HepG2 (cell line): ENCODE data around the gene ABHD2. TPM values are rescaled to one million over a fixed set of nuclear protein-coding genes. Genes with fewer than 3 reads are reported as not detected.

ENCODE experiments used
- ARNTL ChIP-seq: sonication (generic); formaldehyde crosslinking; IDR thresholded peaks from 2 replicates; pipeline ENCODE4 v1.4.0; 2020; ENCODE audit warnings: mild to moderate bottlenecking, missing genetic modification reagents
- ASH2L ChIP-seq: fragments of 300-600, 200-600 bp; sonication (generic); IDR thresholded peaks from 2 replicates; pipeline ENCODE4 v1.7.0; 2017; ENCODE audit warnings: low read depth, mild to moderate bottlenecking, moderate library complexity, mixed read lengths, low read length; ENCODE audit not compliant: insufficient read length
- BHLHE40 ChIP-seq: IDR thresholded peaks from 2 replicates; pipeline ENCODE4 v1.6.1; 2011; ENCODE audit warnings: low read length, improper control_type of control experiment
- CHD2 ChIP-seq: IDR thresholded peaks from 2 replicates; pipeline ENCODE4 v1.6.1; 2011; ENCODE audit warnings: low read depth, low read length, improper control_type of control experiment
- ESRRA ChIP-seq: sonication (generic); formaldehyde crosslinking; IDR thresholded peaks from 2 replicates; pipeline ENCODE4 v1.5.1; 2020; ENCODE audit warnings: mild to moderate bottlenecking, low read depth, missing genetic modification reagents
- HOXA5 ChIP-seq: sonication (generic); formaldehyde crosslinking; IDR thresholded peaks from 2 replicates; pipeline ENCODE4 v1.4.0; 2020; ENCODE audit warnings: missing genetic modification reagents
- HOXA7 ChIP-seq: sonication (generic); formaldehyde crosslinking; IDR thresholded peaks from 2 replicates; pipeline ENCODE4 v1.8.1; 2022; ENCODE audit warnings: mild to moderate bottlenecking, missing genetic modification reagents, moderate library complexity
- IRX3 ChIP-seq: sonication (generic); formaldehyde crosslinking; IDR thresholded peaks from 2 replicates; pipeline ENCODE4 v1.8.1; 2023; ENCODE audit warnings: mild to moderate bottlenecking, low read depth, missing genetic modification reagents, borderline replicate concordance
- KDM6A ChIP-seq: IDR thresholded peaks from 2 replicates; pipeline ENCODE4 v1.6.1; 2016; ENCODE audit warnings: low read depth
- MAX ChIP-seq: IDR thresholded peaks from 2 replicates; pipeline ENCODE4 v1.6.1; 2012; ENCODE audit warnings: inconsistent platforms
- MTF2 ChIP-seq: sonication (generic); formaldehyde crosslinking; IDR thresholded peaks from 2 replicates; pipeline ENCODE4 v1.5.0; 2020; ENCODE audit warnings: missing genetic modification reagents, borderline replicate concordance
- NRL ChIP-seq: sonication (generic); formaldehyde crosslinking; IDR thresholded peaks from 2 replicates; pipeline ENCODE4 v1.5.0; 2020; ENCODE audit warnings: missing genetic modification reagents, mild to moderate bottlenecking, moderate library complexity, borderline replicate concordance
- PAWR ChIP-seq: sonication (generic); formaldehyde crosslinking; IDR thresholded peaks from 2 replicates; pipeline ENCODE4 v1.4.0; 2020; ENCODE audit warnings: missing genetic modification reagents, mild to moderate bottlenecking, borderline replicate concordance
- PHF21A ChIP-seq: sonication (generic); formaldehyde crosslinking; IDR thresholded peaks from 2 replicates; pipeline ENCODE4 v1.5.0; 2020; ENCODE audit warnings: mild to moderate bottlenecking, missing genetic modification reagents
- POLR2AphosphoS5 ChIP-seq: IDR thresholded peaks from 2 replicates; pipeline ENCODE4 v1.6.1; 2012; ENCODE audit warnings: low read depth, low read length
- RFX5 ChIP-seq: IDR thresholded peaks from 2 replicates; pipeline ENCODE4 v1.6.1; 2011; ENCODE audit warnings: low read depth, low read length, improper control_type of control experiment
- SALL2 ChIP-seq: sonication (generic); formaldehyde crosslinking; IDR thresholded peaks from 2 replicates; pipeline ENCODE4 v1.8.1; 2023; ENCODE audit warnings: mild to moderate bottlenecking, missing genetic modification reagents, inconsistent platforms
- THRA ChIP-seq: sonication (generic); formaldehyde crosslinking; IDR thresholded peaks from 2 replicates; pipeline ENCODE4 v1.4.0; 2020; ENCODE audit warnings: missing genetic modification reagents, borderline replicate concordance
- ZBTB26 ChIP-seq: IDR thresholded peaks from 2 replicates; pipeline ENCODE4 v1.6.1; 2016; ENCODE audit warnings: missing compliant biosample characterization, missing genetic modification reagents, borderline replicate concordance
- ZBTB33 ChIP-seq: sonication (generic); formaldehyde crosslinking; IDR thresholded peaks from 2 replicates; pipeline ENCODE4 v1.4.0; 2020; ENCODE audit warnings: missing genetic modification reagents
- ZNF10 ChIP-seq: sonication (generic); formaldehyde crosslinking; IDR thresholded peaks from 2 replicates; pipeline ENCODE4 v1.4.0; 2020; ENCODE audit warnings: mild to moderate bottlenecking, low read depth, missing genetic modification reagents, borderline replicate concordance
- ZNF276 ChIP-seq: sonication (generic); formaldehyde crosslinking; IDR thresholded peaks from 2 replicates; pipeline ENCODE4 v1.4.0; 2020; ENCODE audit warnings: mild to moderate bottlenecking, low read depth, missing genetic modification reagents
- ZNF441 ChIP-seq: sonication (generic); formaldehyde crosslinking; IDR thresholded peaks from 2 replicates; pipeline ENCODE4 v1.7.0; 2021; ENCODE audit warnings: missing genetic modification reagents, borderline replicate concordance
- ZNF569 ChIP-seq: sonication (generic); formaldehyde crosslinking; IDR thresholded peaks from 2 replicates; pipeline ENCODE4 v1.5.0; 2020; ENCODE audit warnings: mild to moderate bottlenecking, missing genetic modification reagents, moderate library complexity, borderline replicate concordance
- ZNF572 ChIP-seq: sonication (generic); formaldehyde crosslinking; IDR thresholded peaks from 2 replicates; pipeline ENCODE4 v1.5.1; 2020; ENCODE audit warnings: mild to moderate bottlenecking, missing genetic modification reagents
- ZNF772 ChIP-seq: sonication (generic); formaldehyde crosslinking; IDR thresholded peaks from 2 replicates; pipeline ENCODE4 v1.5.0; 2020; ENCODE audit warnings: mild to moderate bottlenecking, missing genetic modification reagents
- polyA plus RNA-seq, 8 experiments: library from polyadenylated mRNA; depleted of rRNA in 3 of 8; stranded (reverse) in 7 of 8; unstranded in 1 of 8; fragments of >200 nt; fragmentation: Illumina TruSeq in 4 of 8; extraction: Trizol in 4 of 8; gene quantifications; 2 replicates each; pipeline versions ENCODE4 v1.2.1 to v1.2.3, GENCODE V29; 2011 to 2016; ENCODE audit warnings: low read depth in 4 of 8, missing spikeins in 1 of 8, mixed read lengths in 1 of 8; ENCODE audit not compliant: insufficient read depth in 1 of 8
- total RNA-seq, 5 experiments: library from RNA; depleted of rRNA; stranded (reverse); fragments of >200 nt; fragmentation: Illumina TruSeq; extraction: Trizol; gene quantifications; 2 replicates each; pipeline ENCODE4 v1.2.3, GENCODE V29; 2016; ENCODE audit warnings: low read depth in 1 of 5

The ABHD2 gene
- total and polyA plus RNA-seq, 2 of the 13 experiments (the other 11 are each of a cell fraction or from before 2014, with no cell fraction given) = 14.8 to 22.4 TPM

GRCh38 chr15:89206908-89207331, 118.7 kb downstream of the ABHD2 start (continued):
- TF ChIP-seq ZBTB33 (CRISPR knock-in tag) = no peak
- no peak for TF ChIP-seq PAWR (CRISPR knock-in tag)
- TF ChIP-seq NRL (CRISPR knock-in tag) = no peak
- TF ChIP-seq ZNF572 (CRISPR knock-in tag) = 0 out of 2 replicates have a peak, but pooled peaks have one; percentile 40
- no peak for TF ChIP-seq ZBTB26 (CRISPR knock-in tag)
- TF ChIP-seq MTF2 (CRISPR knock-in tag) = no peak
- TF ChIP-seq ZNF276 (CRISPR knock-in tag) = no peak
- no peak for TF ChIP-seq IRX3 (CRISPR knock-in tag)
- TF ChIP-seq HOXA7 (CRISPR knock-in tag) = no peak
- TF ChIP-seq SALL2 (CRISPR knock-in tag) = no peak
- no peak for TF ChIP-seq ZNF441 (CRISPR knock-in tag)
- TF ChIP-seq ARNTL (CRISPR knock-in tag) = no peak
- no peak for TF ChIP-seq POLR2AphosphoS5
- no peak for TF ChIP-seq ZNF10 (CRISPR knock-in tag)
- TF ChIP-seq RFX5 = no peak
- TF ChIP-seq BHLHE40 = no peak
- no peak for TF ChIP-seq ESRRA (CRISPR knock-in tag)
- TF ChIP-seq KDM6A (CRISPR knock-in tag) = no peak
- TF ChIP-seq PHF21A (CRISPR knock-in tag) = no peak
- no peak for TF ChIP-seq CHD2
- TF ChIP-seq MAX = no peak
- no peak for TF ChIP-seq ZNF569 (CRISPR knock-in tag)
- no peak for TF ChIP-seq ASH2L
- no peak for TF ChIP-seq ZNF772 (CRISPR knock-in tag)
- TF ChIP-seq HOXA5 (CRISPR knock-in tag) = no peak
- TF ChIP-seq THRA (CRISPR knock-in tag) = peak; percentile 38; the same call in 1 of the 2 replicates
